T-cell (primary cell): ENCODE data around the gene C1orf198. TPM values are rescaled to one million over a fixed set of nuclear protein-coding genes. Genes with fewer than 3 reads are reported as not detected.

Experiments
- ATAC-seq, 4 experiments: fragments of 200-7000 bp in 3 of 4; fragments of 150-1000 bp in 1 of 4; cut with Tn5 transposase; replicated peaks in 1 of 4; 1 replicate in 3 of 4; 2 replicates in 1 of 4; pipeline ENCODE4 v1.10.0; 2021; ENCODE audit warnings: moderate library complexity in 3 of 4, mild to moderate bottlenecking in 2 of 4, moderate number of reproducible peaks in 1 of 4
- CTCF ChIA-PET, 2 donors: fragments of 300-600 bp; sonication (Branson Sonifier 250); formaldehyde crosslinking; loops; one replicate each; lab custom pipeline; 2022; ENCODE audit warnings: antibody characterized with exemption in 2 of 2; lab: Charles Lee
- POLR2A ChIA-PET, 2 donors: fragments of 300-600 bp; sonication (Branson Sonifier 250); formaldehyde crosslinking; loops; one replicate each; lab custom pipeline; 2022; ENCODE audit warnings: antibody characterized with exemption in 2 of 2; lab: Charles Lee
- DNase-seq, 35 experiments: peaks; one replicate each; pipeline versions ENCODE4 v3.0.0 to v3.0.0-alpha.2; 2013 to 2023
- H3K27ac ChIP-seq: one replicate; pipeline ENCODE4 v1.5.1; 2013; ENCODE audit warnings: low read length
- H3K27me3 ChIP-seq, 2 experiments: replicated peaks in 1 of 2; 1 replicate in 1 of 2; 2 replicates in 1 of 2; pipeline versions ENCODE4 v1.6.1 to v1.7.0; 2013; ENCODE audit warnings: low read length in 1 of 2, mixed read lengths in 1 of 2; ENCODE audit not compliant: control insufficient read depth in 2 of 2, insufficient read depth in 2 of 2; ENCODE audit errors: extremely low read depth in 1 of 2
- H3K36me3 ChIP-seq, 2 donors: 1 replicate in 1 of 2; 2 replicates in 1 of 2; pipeline versions ENCODE4 v1.6.1 to v1.7.0; 2013; ENCODE audit warnings: low read length in 1 of 2; ENCODE audit not compliant: control insufficient read depth in 2 of 2, insufficient read depth in 1 of 2; ENCODE audit errors: extremely low read depth in 1 of 2
- H3K4me1 ChIP-seq, 2 experiments: 1 replicate in 1 of 2; 2 replicates in 1 of 2; pipeline versions ENCODE4 v1.6.1 to v1.7.0; 2013; ENCODE audit warnings: low read length in 2 of 2, mixed read lengths in 1 of 2; ENCODE audit not compliant: insufficient read depth in 2 of 2, control insufficient read depth in 1 of 2; ENCODE audit errors: extremely low read depth in 1 of 2
- H3K4me3 ChIP-seq, 2 donors: 1 replicate in 1 of 2; 2 replicates in 1 of 2; pipeline versions ENCODE4 v1.5.1 to v1.7.0; 2013; ENCODE audit warnings: mild to moderate bottlenecking in 2 of 2, low read length in 1 of 2, moderate library complexity in 1 of 2; ENCODE audit not compliant: control insufficient read depth in 1 of 2; ENCODE audit errors: extremely low read depth in 1 of 2
- H3K9me3 ChIP-seq: 2 replicates; pipeline ENCODE4 v1.7.0; 2013
- H3K27ac Mint-ChIP-seq, 2 donors: one replicate each; pipeline ENCODE4 v1.8.0; 2020 to 2021; ENCODE audit warnings: mild to moderate bottlenecking in 2 of 2, mixed read lengths in 2 of 2
- H3K27me3 Mint-ChIP-seq, 2 donors: one replicate each; pipeline ENCODE4 v1.8.0; 2021 to 2022; ENCODE audit warnings: mixed read lengths in 2 of 2
- H3K36me3 Mint-ChIP-seq: one replicate; pipeline ENCODE4 v1.8.0; 2021; ENCODE audit warnings: mixed read lengths
- H3K4me1 Mint-ChIP-seq, 3 donors: one replicate each; pipeline ENCODE4 v1.8.0; 2020 to 2022; ENCODE audit warnings: mixed read lengths in 3 of 3, mild to moderate bottlenecking in 1 of 3
- H3K4me3 Mint-ChIP-seq, 3 donors: one replicate each; pipeline ENCODE4 v1.8.0; 2020 to 2022; ENCODE audit warnings: mild to moderate bottlenecking in 3 of 3, mixed read lengths in 3 of 3, moderate library complexity in 3 of 3
- H3K9me3 Mint-ChIP-seq, 3 donors: one replicate each; pipeline ENCODE4 v1.8.0; 2020 to 2022; ENCODE audit warnings: mixed read lengths in 3 of 3
- WGBS: methylation state at CpG from one replicate; pipeline ENCODE4 v1.1.5; 2013; ENCODE audit warnings: missing lambda C conversion rate; ENCODE audit not compliant: insufficient coverage; 5-methylcytosine and 5-hydroxymethylcytosine counted together
- total RNA-seq, 35 experiments: library from RNA in 6 of 35; stranded (reverse) in 6 of 35; fragments of 120-200 nt in 1 of 35; gene quantifications; one replicate each; pipeline versions ENCODE4 v1.2.1 to v1.2.4 and lab custom pipeline; 2013 to 2026

Gene C1orf198
- total RNA-seq, 5 donors from 2014 or later (not counting 1 experiment from before 2014, with no cell fraction given), result 3.6 to 5.9 (median 5.6) TPM

DNA sequence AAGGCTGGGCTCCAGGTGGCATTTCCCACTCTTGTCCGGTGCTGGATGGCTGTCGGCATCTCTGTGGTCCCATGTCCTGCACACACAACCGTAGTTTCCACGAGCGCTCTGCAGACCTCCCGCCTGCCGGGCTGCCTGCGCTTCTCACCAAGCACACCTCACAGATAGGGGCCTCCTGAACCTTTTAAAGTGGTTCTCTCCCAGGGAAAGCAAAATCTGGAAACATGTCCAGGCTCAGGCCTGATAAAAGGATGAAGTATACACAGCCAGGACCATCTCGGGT, 74.9 kb downstream of the C1orf198 start:
- ChIA-PET CTCF (no interaction called here), POLR2A (no interaction called here)
- no peak overlapping the region for H3K4me3 ChIP-seq
- ATAC-seq (no peak), DNase-seq (no peak)
- H3K27ac ChIP-seq, result no peak overlapping the region
- Mint-ChIP-seq H3K4me3 (no peak overlapping the region), H3K27ac (no peak overlapping the region), H3K9me3 (no peaks in the 10 kb centered on the region), H3K27me3 (peaks cover 2 to 17% of the 10 kb centered on the region in 2 donors), H3K4me1 (no peaks in the 10 kb centered on the region), H3K36me3 (no peaks in the 10 kb centered on the region)
- peaks cover 4 to 27% of the 10 kb centered on the region in 2 experiments for H3K27me3 ChIP-seq
- no peaks in the 10 kb centered on the region for H3K4me1 ChIP-seq
- H3K36me3 ChIP-seq, result no peaks in the 10 kb centered on the region
- 97% methylated on average over 3 of the region's 9 CpGs for WGBS
- H3K9me3 ChIP-seq, result no peaks in the 10 kb centered on the region

DNA sequence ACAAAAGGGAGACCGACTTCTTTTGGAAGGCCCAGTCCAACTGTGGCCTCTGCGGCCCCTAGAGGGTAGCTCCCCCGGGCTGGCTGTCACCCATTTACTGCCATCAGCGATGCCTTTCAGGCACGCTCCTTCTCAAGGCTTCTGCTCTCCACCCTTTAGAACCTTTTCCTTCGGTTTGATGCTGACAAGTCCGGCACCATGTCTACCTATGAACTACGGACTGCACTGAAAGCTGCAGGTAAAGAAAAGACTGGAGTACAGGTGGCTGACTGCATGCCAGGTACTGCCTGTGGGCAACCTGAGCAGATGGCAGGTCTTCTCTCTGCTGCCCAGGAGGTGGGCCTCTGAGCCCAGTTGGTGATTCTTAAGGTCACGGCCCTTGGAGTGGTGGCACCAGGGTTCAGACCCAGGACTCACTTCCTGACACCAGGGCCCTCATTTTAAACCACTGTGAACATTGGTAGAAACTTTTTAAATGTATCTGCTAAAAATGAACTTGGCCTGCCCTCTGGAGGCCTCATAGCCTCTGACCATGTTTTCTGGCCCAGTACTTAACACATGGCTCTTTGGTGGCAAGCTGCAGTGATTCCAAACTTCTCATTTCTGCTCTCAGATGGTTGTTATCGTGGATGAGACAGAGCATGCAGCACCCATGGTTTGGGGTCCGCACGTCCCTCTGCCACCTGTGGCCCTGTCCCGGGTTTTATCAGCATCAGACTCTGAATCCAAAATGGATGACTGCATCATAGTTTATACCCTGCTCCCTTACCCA, 75.4 kb downstream of the C1orf198 start:
- Histone ChIP-seq H3K36me3 (no peaks in the 10 kb centered on the region), H3K27ac (no peak overlapping the region), H3K4me1 (no peaks in the 10 kb centered on the region), H3K9me3 (no peaks in the 10 kb centered on the region), H3K4me3 (no peak overlapping the region), H3K27me3 (peaks cover 4 to 24% of the 10 kb centered on the region in 2 experiments)
- Mint-ChIP-seq H3K36me3 (no peaks in the 10 kb centered on the region), H3K9me3 (no peaks in the 10 kb centered on the region), H3K27ac (no peak overlapping the region), H3K4me1 (no peaks in the 10 kb centered on the region), H3K27me3 (peaks cover 5 to 16% of the 10 kb centered on the region in 2 donors), H3K4me3 (no peak overlapping the region)
- 91% methylated on average over 13 of the region's 13 CpGs for WGBS
- ChIA-PET POLR2A (no interaction called here), CTCF (interaction anchor here in 1 of 2 donors (0.5 kb wide), 1 partner anchor 780 kb away, joined by 5 read pairs; no protein-coding TSS in a partner anchor)
- ATAC-seq (no peak), DNase-seq (no peak)

DNA sequence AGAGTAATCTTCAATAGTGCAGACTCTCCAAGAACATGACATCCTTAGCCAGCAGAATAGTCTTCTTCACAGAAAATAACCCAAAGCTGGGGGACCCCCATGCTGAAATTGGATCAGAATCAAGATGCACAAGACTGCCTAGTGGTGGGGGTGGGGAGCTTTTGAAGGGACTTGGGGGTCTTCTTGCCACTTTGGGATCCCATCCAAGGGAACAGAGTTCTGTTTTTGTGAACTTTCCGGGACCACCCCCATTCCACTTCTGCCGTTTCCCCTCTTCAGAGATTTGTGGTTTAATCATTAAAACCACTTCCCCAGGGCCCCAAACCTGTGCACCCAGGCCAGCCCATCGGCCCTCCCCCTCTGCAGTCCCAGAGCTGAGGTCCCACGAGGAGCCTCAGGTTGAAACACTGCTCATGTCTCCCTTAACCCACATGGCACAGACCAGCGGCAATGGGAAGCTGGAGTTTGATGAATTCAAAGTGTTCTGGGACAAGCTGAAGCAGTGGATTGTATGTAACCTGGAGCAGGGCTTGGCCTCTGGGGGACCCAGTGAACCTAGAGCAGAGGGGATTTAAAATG, 76.2 kb downstream of the C1orf198 start:
- 0% methylated on average over 1 of the region's 5 CpGs for WGBS
- Histone ChIP-seq H3K27me3 (peaks cover 6 to 24% of the 10 kb centered on the region in 2 experiments), H3K36me3 (no peaks in the 10 kb centered on the region), H3K4me3 (no peak overlapping the region), H3K4me1 (no peaks in the 10 kb centered on the region), H3K9me3 (no peaks in the 10 kb centered on the region), H3K27ac (no peak overlapping the region)
- no peak overlapping the region for H3K4me3 Mint-ChIP-seq
- H3K27me3 Mint-ChIP-seq, result peaks cover 5 to 10% of the 10 kb centered on the region in 2 donors
- H3K27ac Mint-ChIP-seq, result no peak overlapping the region
- H3K4me1 Mint-ChIP-seq, result no peaks in the 10 kb centered on the region
- CTCF ChIA-PET, result interaction anchor here in 1 of 2 donors (0.5 kb wide), 1 partner anchor 781 kb away, joined by 5 read pairs; no protein-coding TSS in a partner anchor
- DNase-seq (no peak), ATAC-seq (no peak)
- no peaks in the 10 kb centered on the region for H3K36me3 Mint-ChIP-seq
- no peaks in the 10 kb centered on the region for H3K9me3 Mint-ChIP-seq
- POLR2A ChIA-PET, result no interaction called here

DNA sequence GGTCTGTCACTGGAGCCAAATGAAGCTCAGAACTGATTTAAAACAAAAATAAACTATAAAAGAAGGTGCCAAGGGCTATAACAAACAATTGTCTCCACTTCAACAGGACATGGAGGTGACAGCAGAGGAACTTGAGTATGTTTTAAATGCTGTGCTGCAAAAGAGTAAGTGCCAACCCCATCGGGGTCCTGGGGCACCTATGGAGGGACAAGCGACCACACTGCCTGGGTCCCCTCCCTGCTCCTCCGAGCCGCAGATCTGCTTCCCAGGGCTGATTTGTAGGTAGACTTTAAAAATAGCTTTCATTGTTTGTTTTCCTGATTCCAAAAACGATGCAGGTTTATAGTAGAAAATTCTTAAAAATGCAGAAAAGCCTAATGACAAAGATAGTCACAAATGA, 78.3 kb downstream of the C1orf198 start:
- Histone ChIP-seq H3K9me3 (no peaks in the 10 kb centered on the region), H3K36me3 (no peaks in the 10 kb centered on the region), H3K4me3 (no peak overlapping the region), H3K4me1 (no peaks in the 10 kb centered on the region), H3K27ac (no peak overlapping the region), H3K27me3 (peaks cover 10 to 20% of the 10 kb centered on the region in 2 experiments)
- no peak for ATAC-seq
- POLR2A ChIA-PET, result no interaction called here
- peaks cover 5 to 7% of the 10 kb centered on the region in 2 donors for H3K27me3 Mint-ChIP-seq
- H3K9me3 Mint-ChIP-seq, result no peaks in the 10 kb centered on the region
- no peak for DNase-seq
- H3K27ac Mint-ChIP-seq, result no peak overlapping the region
- H3K4me1 Mint-ChIP-seq, result no peaks in the 10 kb centered on the region
- H3K36me3 Mint-ChIP-seq, result no peaks in the 10 kb centered on the region
- CTCF ChIA-PET, result no interaction called here
- no peak overlapping the region for H3K4me3 Mint-ChIP-seq
- 83% methylated on average over 1 of the region's 5 CpGs for WGBS

- H3K27me3 Mint-ChIP-seq, result peaks cover 5 to 7% of the 10 kb centered on the region in 2 donors
- Histone ChIP-seq H3K4me1 (no peaks in the 10 kb centered on the region), H3K9me3 (no peaks in the 10 kb centered on the region), H3K36me3 (no peaks in the 10 kb centered on the region), H3K27me3 (peaks cover 10% of the 10 kb centered on the region in 2 experiments), H3K27ac (no peak overlapping the region), H3K4me3 (no peak overlapping the region)
- DNase-seq (no peak), ATAC-seq (no peak)
- H3K4me1 Mint-ChIP-seq, result no peaks in the 10 kb centered on the region
- H3K36me3 Mint-ChIP-seq, result no peaks in the 10 kb centered on the region
- 91% methylated on average over 6 of the region's 10 CpGs for WGBS
- POLR2A ChIA-PET, result no interaction called here
- H3K9me3 Mint-ChIP-seq, result peaks cover 0 to 3% (median 0%) of the 10 kb centered on the region in 3 donors
- H3K4me3 Mint-ChIP-seq, result no peak overlapping the region
- CTCF ChIA-PET, result no interaction called here
- no peak overlapping the region for H3K27ac Mint-ChIP-seq
Measured at GRCh38 chr1:230788561-230789275, 79.6 kb downstream of the C1orf198 start.

DNA sequence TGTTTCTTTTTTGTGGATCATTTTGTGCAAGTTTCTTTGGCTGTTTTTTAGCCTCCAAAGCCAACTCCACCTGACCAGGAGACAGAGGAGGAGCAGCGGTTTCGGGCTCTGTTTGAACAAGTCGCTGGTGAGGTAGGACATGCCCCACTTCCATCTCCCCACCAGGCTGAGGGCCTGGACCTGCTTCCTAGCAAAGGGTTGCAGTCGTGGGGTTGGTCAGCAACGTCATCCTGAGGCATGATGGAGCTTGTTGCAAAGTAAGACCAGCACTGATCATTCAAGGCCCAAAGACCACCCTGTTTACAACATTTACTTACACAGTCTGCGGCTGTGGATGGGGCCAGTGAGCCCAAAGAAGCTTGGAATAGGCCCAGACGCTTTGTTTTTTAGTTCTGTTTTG, 80.8 kb downstream of the C1orf198 start:
- ChIA-PET CTCF (interaction anchor here in 1 of 2 donors (0.7 kb wide), 1 partner anchor 1129 kb away, joined by 3 read pairs; no protein-coding TSS in a partner anchor), POLR2A (no interaction called here)
- H3K27me3 ChIP-seq, result peaks cover 6 to 10% of the 10 kb centered on the region in 2 experiments
- ATAC-seq (no peak), DNase-seq (no peak)
- H3K36me3 ChIP-seq, result no peaks in the 10 kb centered on the region
- Mint-ChIP-seq H3K36me3 (no peaks in the 10 kb centered on the region), H3K4me3 (no peak overlapping the region), H3K27me3 (peaks cover 3 to 5% of the 10 kb centered on the region in 2 donors), H3K9me3 (peaks cover 0 to 5% (median 0%) of the 10 kb centered on the region in 3 donors), H3K4me1 (no peaks in the 10 kb centered on the region), H3K27ac (no peak overlapping the region)
- H3K4me3 ChIP-seq, result no peak overlapping the region
- no peak overlapping the region for H3K27ac ChIP-seq
- H3K4me1 ChIP-seq, result no peaks in the 10 kb centered on the region
- 70% methylated on average over 5 of the region's 7 CpGs for WGBS
- H3K9me3 ChIP-seq, result no peaks in the 10 kb centered on the region
